Aorta (tissue), 5 donors: ENCODE measurements around the gene KDM3A. TPM values are rescaled to one million over a fixed set of nuclear protein-coding genes. Genes with fewer than 3 reads are reported as not detected.

Experiments used
- ATAC-seq: fragments of 200-7000 bp; cut with Tn5 transposase; one replicate; pipeline ENCODE4 v1.9.1; 2022; ENCODE audit warnings: moderate library complexity; ENCODE audit not compliant: low FRiP score
- DNase-seq, 2 donors: peaks; one replicate each; pipeline ENCODE4 v3.0.0-alpha.2; 2020
- H3K27ac ChIP-seq, 2 donors: one replicate each; pipeline ENCODE4 v1.5.1; 2013; ENCODE audit warnings: low read length in 2 of 2, mild to moderate bottlenecking in 2 of 2, moderate library complexity in 2 of 2, control low read depth in 1 of 2, inconsistent platforms in 1 of 2, low read depth in 1 of 2
- H3K27me3 ChIP-seq, 2 donors: one replicate each; pipeline ENCODE4 v1.6.1; 2013; ENCODE audit warnings: control low read depth in 1 of 2, low read length in 1 of 2, mild to moderate bottlenecking in 1 of 2, moderate library complexity in 1 of 2; ENCODE audit not compliant: insufficient read depth in 2 of 2, control insufficient read depth in 1 of 2
- H3K36me3 ChIP-seq, 2 donors: one replicate each; pipeline ENCODE4 v1.6.1; 2013; ENCODE audit warnings: control low read depth in 1 of 2, low read length in 1 of 2, mild to moderate bottlenecking in 1 of 2; ENCODE audit not compliant: insufficient read depth in 2 of 2, control insufficient read depth in 1 of 2
- H3K4me1 ChIP-seq, 2 donors: one replicate each; pipeline ENCODE4 v1.6.1; 2013; ENCODE audit warnings: low read length in 2 of 2, control low read depth in 1 of 2, mild to moderate bottlenecking in 1 of 2, moderate library complexity in 1 of 2; ENCODE audit not compliant: insufficient read depth in 2 of 2, control insufficient read depth in 1 of 2
- H3K4me3 ChIP-seq, 2 donors: one replicate each; pipeline ENCODE4 v1.5.1; 2013; ENCODE audit warnings: low read length in 2 of 2, control low read depth in 1 of 2, mild to moderate bottlenecking in 1 of 2
- H3K9me3 ChIP-seq: one replicate; pipeline ENCODE4 v1.6.1; 2013; ENCODE audit warnings: mild to moderate bottlenecking, low read length; ENCODE audit not compliant: control insufficient read depth
- WGBS, 2 donors: extraction: QIAGEN DNeasy Blood & Tissue Kit; methylation state at CpG; one replicate each; pipeline ENCODE4 v1.1.7; 2013; 5-methylcytosine and 5-hydroxymethylcytosine counted together
- intact Hi-C, 2 donors: fragments of 100-400 bp; cut with DNase I; formaldehyde crosslinking; loops; one replicate each; pipeline versions ENCODE4 v1.14.2 to v1.15.0; 2022
- polyA plus RNA-seq, 2 donors: library from polyadenylated mRNA; stranded (reverse); fragments of 200-250 nt; gene quantifications; one replicate each; pipeline ENCODE4 v1.2.3, GENCODE V29; 2013
- total RNA-seq, 2 donors: library from RNA; stranded (reverse); fragmentation: NEBNext Ultra II Directional; extraction: Animal tissue kit (Norgen Biotek cat#: 25700); gene quantifications; one replicate each; pipeline ENCODE4 v1.2.1, GENCODE V29; 2021
- donor health status: healthy with polysubstance abuse.
- donor health status: Bipolar disorder and iron deficiency.
- donor health status: DM: no; HTN: no; CAD: no.
- donor health status: DM: no; HTN: no; CAD: no.
- donor health status: DM: yes; HTN: yes; CAD: no.

KDM3A gene
- total and polyA plus RNA-seq, 4 donors: 30.6 to 75.3 (median 37.9) TPM

DNA sequence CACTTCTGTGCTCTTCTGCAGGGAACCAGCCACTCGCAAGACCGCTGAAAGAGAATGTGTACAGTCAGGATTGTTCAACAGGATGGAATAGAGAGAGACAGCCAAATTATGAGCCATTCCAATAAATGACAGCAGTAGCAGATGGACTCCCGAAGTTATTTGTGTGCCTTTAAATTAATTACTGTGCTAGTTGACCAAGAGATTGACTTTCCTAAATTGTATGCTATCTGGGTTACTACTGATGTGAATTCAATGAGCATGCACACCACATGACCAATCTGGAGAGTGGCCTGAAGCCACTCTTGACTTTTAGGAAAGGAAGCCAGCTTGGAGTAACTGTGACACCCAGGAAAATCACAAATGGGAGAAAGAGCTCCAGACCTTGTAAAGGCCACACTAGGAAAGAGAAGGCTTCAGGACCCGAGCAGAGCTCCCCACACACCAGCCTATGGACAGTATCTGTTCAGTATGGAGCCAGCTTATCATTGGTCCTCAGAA is 69.3 kb downstream of the KDM3A start:
- H3K4me3 ChIP-seq: no peak overlapping the region
- ATAC-seq: no peak
- DNase-seq: no peak
- intact Hi-C loops: no loop called here
- no peaks in the 10 kb centered on the region for H3K27me3 ChIP-seq
- WGBS, 2 donors: 97% methylated on average over 4 of the region's 4 CpGs
- no peaks in the 10 kb centered on the region for H3K9me3 ChIP-seq
- H3K36me3 ChIP-seq: peaks cover 4 to 6% of the 10 kb centered on the region in 2 donors
- peaks cover 0 to 2% of the 10 kb centered on the region in 2 donors for H3K4me1 ChIP-seq
- no peak overlapping the region for H3K27ac ChIP-seq

DNA sequence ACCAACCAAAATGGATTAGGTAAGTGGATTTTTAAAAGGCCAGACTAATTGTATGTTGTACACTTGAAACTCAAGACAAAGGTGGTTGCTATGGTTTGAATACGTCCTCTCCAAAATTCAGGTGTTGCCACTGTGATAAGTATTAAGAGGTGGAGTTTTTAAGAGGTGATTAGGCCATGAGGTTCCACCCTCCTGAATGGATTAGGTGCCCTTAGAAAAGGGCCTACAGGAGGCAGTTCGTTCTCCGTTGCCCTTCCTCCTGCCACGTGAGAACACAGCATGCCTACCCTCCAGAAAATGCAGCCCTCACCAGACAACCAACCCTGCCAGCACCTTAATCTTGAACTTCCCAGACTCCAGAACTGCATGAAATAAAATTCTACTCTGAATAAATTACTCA is 70.9 kb downstream of the KDM3A start:
- ATAC-seq (no peak), DNase-seq (no peak)
- intact Hi-C loops: no loop called here
- H3K36me3 ChIP-seq: peaks cover 0 to 3% of the 10 kb centered on the region in 2 donors
- no peak overlapping the region for H3K4me3 ChIP-seq
- no peaks in the 10 kb centered on the region for H3K9me3 ChIP-seq
- H3K4me1 ChIP-seq: peaks cover 0 to 2% of the 10 kb centered on the region in 2 donors
- H3K27me3 ChIP-seq: no peaks in the 10 kb centered on the region
- WGBS, 2 donors: 95 to 97% methylated on average over 4 of the region's 4 CpGs
- no peak overlapping the region for H3K27ac ChIP-seq

DNA sequence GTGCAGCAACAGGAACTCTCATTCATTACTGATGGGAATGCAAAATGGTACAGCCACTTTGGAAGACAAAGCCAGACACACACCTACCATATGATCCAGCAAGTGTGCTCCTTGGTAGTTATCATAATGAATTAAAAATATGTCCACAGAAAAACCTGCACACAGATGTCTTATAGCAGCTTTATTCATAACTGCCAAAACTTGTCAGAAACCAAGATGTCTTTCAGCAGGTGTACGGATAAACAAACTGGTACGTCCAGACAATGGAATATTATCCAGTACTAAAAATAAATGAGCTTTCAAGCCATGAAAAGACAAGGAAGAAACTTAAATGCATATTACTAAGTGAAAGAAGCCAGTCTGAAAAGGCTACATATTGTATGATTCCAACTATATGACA is 71.7 kb downstream of the KDM3A start:
- 85% methylated on average over 2 of the region's 2 CpGs for WGBS, 2 donors
- intact Hi-C loops: no loop called here

DNA sequence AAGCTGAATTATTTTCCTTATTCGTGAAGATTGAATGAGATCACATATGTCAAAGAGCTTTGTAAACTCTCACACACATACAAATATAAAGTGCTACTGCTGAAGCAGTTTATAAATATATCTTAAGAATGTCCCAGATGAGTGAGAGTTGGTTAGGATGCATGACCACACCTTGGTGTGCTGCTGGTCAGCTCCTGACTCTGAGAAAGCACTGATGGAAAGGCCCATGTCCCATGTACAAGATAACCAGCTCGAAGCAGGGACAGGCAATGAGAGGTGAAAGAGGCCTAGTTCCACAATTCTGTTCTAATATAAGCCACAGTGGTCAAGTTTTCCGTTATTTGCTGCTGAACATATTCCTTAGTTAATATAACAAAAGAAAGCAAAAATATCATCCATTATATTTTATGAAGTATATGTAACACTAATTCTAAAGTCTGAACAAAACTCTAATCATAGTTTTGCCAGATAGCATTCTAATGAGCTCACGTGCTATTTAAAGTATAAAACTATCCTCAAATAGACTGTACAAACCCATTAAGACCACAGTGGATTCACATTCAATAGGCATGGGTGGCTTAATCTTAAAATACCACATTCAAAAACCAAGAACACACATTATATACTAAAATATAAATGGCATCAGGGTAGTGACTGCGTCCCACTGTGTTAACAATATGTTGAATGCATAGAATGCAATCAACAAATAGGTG is 72.9 kb downstream of the KDM3A start:
- WGBS, 2 donors: 61 to 62% methylated on average over 5 of the region's 5 CpGs
- no peak for ATAC-seq
- peaks cover 0 to 2% of the 10 kb centered on the region in 2 donors for H3K4me1 ChIP-seq
- H3K27me3 ChIP-seq: no peaks in the 10 kb centered on the region
- DNase-seq: no peak
- H3K4me3 ChIP-seq: no peak overlapping the region
- H3K9me3 ChIP-seq: no peaks in the 10 kb centered on the region
- H3K36me3 ChIP-seq: peaks cover 0 to under 1% of the 10 kb centered on the region in 2 donors
- intact Hi-C loops: no loop called here
- H3K27ac ChIP-seq: no peak overlapping the region

More for the DNA sequence above, 71.7 kb downstream of the KDM3A start:
- Histone ChIP-seq H3K9me3 (no peaks in the 10 kb centered on the region), H3K27ac (no peak overlapping the region), H3K4me1 (peaks cover 0 to 2% of the 10 kb centered on the region in 2 donors), H3K27me3 (no peaks in the 10 kb centered on the region), H3K4me3 (no peak overlapping the region), H3K36me3 (peaks cover 0 to 2% of the 10 kb centered on the region in 2 donors)
- DNase-seq (no peak), ATAC-seq (no peak)

DNA sequence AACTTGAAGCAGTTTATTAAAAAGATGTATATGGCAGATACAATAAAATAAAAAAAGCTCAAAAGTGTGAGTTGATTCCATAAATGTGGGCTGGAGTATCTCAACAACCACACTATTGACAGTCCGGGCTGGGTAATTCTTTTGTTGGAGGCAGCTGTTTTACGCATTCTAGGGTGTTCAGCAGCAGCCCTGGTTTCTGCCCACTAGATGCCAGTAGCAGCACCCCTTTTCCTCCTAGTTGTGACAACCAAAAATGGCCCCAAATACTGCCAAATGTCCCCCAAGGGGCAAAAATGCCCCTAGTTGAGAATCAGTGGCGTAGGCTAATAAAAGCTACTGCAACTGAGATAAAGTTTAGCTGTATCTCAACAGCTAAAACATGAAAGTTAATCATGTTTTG is 77.3 kb downstream of the KDM3A start:
- intact Hi-C loops: no loop called here
- no peak for DNase-seq
- Histone ChIP-seq H3K4me1 (peaks cover 0 to 2% of the 10 kb centered on the region in 2 donors), H3K4me3 (no peak overlapping the region), H3K9me3 (no peaks in the 10 kb centered on the region), H3K36me3 (peaks cover 0 to 3% of the 10 kb centered on the region in 2 donors), H3K27me3 (no peaks in the 10 kb centered on the region), H3K27ac (no peak overlapping the region)
- no peak for ATAC-seq
- WGBS, 2 donors: 82 to 87% methylated on average over 3 of the region's 3 CpGs

DNA sequence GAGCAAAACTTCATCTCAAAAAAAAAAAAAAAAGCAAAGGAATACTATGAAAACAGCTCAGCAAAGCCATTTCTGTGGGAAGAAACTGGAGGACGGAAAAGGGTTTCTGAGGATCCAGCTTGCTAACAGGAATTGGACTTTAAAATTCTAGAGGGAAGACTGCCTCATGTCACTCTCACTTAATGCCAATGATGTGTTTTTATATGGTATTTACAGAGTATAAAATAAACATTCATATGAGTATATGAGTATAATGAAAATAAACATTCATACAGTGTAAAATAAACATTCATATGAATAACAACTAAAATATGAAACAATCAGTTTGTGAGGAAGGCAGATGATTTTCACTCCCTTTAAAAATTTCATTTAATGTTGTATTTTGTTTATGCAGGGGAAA is 78.2 kb downstream of the KDM3A start:
- Histone ChIP-seq H3K4me1 (no peaks in the 10 kb centered on the region), H3K36me3 (peaks cover 0 to 3% of the 10 kb centered on the region in 2 donors), H3K9me3 (no peaks in the 10 kb centered on the region), H3K4me3 (no peak overlapping the region), H3K27me3 (no peaks in the 10 kb centered on the region), H3K27ac (no peak overlapping the region)
- intact Hi-C loops: no loop called here
- 32 to 50% methylated on average over 1 of the region's 1 CpG for WGBS, 2 donors
- ATAC-seq (no peak), DNase-seq (no peak)

DNA sequence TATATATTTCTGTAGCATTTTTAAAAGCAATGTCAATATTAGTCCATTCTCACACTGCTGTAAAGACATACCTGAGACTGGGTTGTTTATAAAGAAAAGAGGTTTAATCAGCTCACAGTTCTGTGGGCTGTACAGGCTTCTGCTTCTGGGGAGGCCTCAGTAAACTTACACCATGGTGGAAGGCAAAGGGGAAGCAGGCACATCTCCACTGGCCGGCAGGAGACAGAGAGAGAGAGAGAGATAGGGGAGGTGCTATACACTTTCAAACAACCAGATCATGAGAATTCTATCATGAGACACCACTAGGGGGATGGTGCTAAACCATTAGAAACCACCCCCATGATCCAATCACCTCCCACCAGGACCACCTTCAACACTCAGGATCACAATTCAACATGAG is 79.0 kb downstream of the KDM3A start:
- 86 to 100% methylated on average over 1 of the region's 1 CpG for WGBS, 2 donors
- Histone ChIP-seq H3K27me3 (no peaks in the 10 kb centered on the region), H3K9me3 (no peaks in the 10 kb centered on the region), H3K36me3 (peaks cover 0 to 3% of the 10 kb centered on the region in 2 donors), H3K4me1 (no peaks in the 10 kb centered on the region), H3K4me3 (no peak overlapping the region), H3K27ac (no peak overlapping the region)
- intact Hi-C loops: no loop called here
- no peak for DNase-seq
- no peak for ATAC-seq

DNA sequence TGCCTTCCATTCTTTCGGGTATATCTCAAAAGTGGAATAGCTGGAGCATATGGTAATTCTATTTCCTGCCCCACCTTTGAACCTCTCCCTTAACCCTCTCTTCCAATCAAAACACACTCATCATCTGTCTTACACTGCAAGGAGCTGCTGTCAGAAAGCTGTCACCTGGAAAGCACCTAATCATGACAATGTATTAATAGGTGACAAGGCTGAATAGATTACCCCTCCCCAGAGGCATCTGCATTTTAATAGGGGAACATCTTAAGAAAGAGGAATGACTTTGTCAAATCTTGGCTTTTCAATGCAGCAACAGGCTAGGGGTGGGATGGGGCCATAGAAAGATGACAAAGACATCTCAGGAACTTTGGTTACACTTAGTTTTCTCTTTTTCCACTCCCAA is 80.8 kb downstream of the KDM3A start:
- H3K27me3 ChIP-seq: no peaks in the 10 kb centered on the region
- no peaks in the 10 kb centered on the region for H3K9me3 ChIP-seq
- DNase-seq (no peak), ATAC-seq (no peak)
- no peak overlapping the region for H3K4me3 ChIP-seq
- intact Hi-C loops: no loop called here
- H3K27ac ChIP-seq: no peak overlapping the region
- H3K4me1 ChIP-seq: no peaks in the 10 kb centered on the region
- H3K36me3 ChIP-seq: peaks cover 0 to 4% of the 10 kb centered on the region in 2 donors
- 91% methylated on average over 1 of the region's 1 CpG for WGBS, 2 donors

DNA sequence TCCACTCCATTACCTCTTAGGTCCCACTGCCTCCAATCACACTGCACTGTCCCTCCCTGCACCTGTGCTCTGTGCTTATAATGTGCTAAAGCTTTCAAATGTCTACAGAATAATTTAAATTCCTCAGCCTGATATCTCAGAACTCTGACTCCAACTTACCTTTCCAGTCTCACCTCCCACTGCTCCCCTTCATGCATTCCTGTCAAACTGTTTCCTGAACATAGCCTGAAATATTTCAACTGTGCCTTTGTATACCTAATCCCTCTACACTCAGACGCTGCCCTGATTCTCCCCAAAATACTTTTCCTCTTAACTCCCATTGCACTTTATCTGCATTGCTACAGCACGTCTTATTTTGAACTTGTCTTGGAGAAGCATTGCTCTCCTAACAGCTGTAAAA is 81.5 kb downstream of the KDM3A start:
- Histone ChIP-seq H3K27ac (no peak overlapping the region), H3K36me3 (peaks cover 0 to 4% of the 10 kb centered on the region in 2 donors), H3K4me1 (no peaks in the 10 kb centered on the region), H3K9me3 (no peaks in the 10 kb centered on the region), H3K4me3 (no peak overlapping the region), H3K27me3 (no peaks in the 10 kb centered on the region)
- DNase-seq: no peak
- 86% methylated on average over 2 of the region's 2 CpGs for WGBS, 2 donors
- intact Hi-C loops: no loop called here
- ATAC-seq: no peak
